K562 (cell line): ENCODE measurements around the gene FARP2. TPM values are rescaled to one million over a fixed set of nuclear protein-coding genes. Genes with fewer than 3 reads are reported as not detected.

Experiments
- ARID1B ChIP-seq: fragments of 450-650 bp; IDR thresholded peaks from 2 replicates; pipeline ENCODE4 v1.6.1; 2016; ENCODE audit warnings: antibody characterized with exemption, mild to moderate bottlenecking, inconsistent platforms
- BHLHE40 ChIP-seq: IDR thresholded peaks from 2 replicates; pipeline ENCODE4 v1.6.1; 2011; ENCODE audit warnings: low read length, improper control_type of control experiment
- CBFB ChIP-seq: sonication (generic); formaldehyde crosslinking; IDR thresholded peaks from 2 replicates; pipeline ENCODE4 v1.4.0; 2020; ENCODE audit warnings: mild to moderate bottlenecking, missing genetic modification reagents
- CCAR2 ChIP-seq: fragments of 200-400 bp; formaldehyde crosslinking; IDR thresholded peaks from 2 replicates; pipeline ENCODE4 v1.6.1; 2017; ENCODE audit warnings: mild to moderate bottlenecking, low read depth, low read length
- HMGN3 ChIP-seq: IDR thresholded peaks from 2 replicates; pipeline ENCODE4 v1.6.1; 2011; ENCODE audit warnings: borderline replicate concordance, low read depth, mild to moderate bottlenecking, mixed read lengths, low read length; ENCODE audit not compliant: insufficient read length; ENCODE audit errors: extremely low read depth
- KLF6 ChIP-seq: fragments of 250-450 bp; sonication (Bioruptor Pico); IDR thresholded peaks from 2 replicates; pipeline ENCODE4 v1.4.0; 2020; ENCODE audit warnings: mild to moderate bottlenecking, moderate library complexity, borderline replicate concordance
- MCM5 ChIP-seq: fragments of 450-650 bp; IDR thresholded peaks from 2 replicates; pipeline ENCODE4 v1.6.1; 2016; ENCODE audit warnings: low read depth
- MEF2D ChIP-seq: conservative IDR thresholded peaks from 2 replicates; pipeline ENCODE4 v1.6.1; 2016; ENCODE audit warnings: low read depth, missing genetic modification characterization, missing compliant biosample characterization
- MTF1 ChIP-seq: fragments of 250-450 bp; sonication (Bioruptor Pico); IDR thresholded peaks from 2 replicates; pipeline ENCODE4 v1.9.0; 2021; ENCODE audit warnings: moderate library complexity, mild to moderate bottlenecking, inconsistent platforms, borderline replicate concordance
- MYBL2 ChIP-seq, 2 experiments: fragments of 450-650 bp in 1 of 2; sonication (generic) in 1 of 2; formaldehyde crosslinking in 1 of 2; IDR thresholded peaks; 2 replicates each; pipeline versions ENCODE4 v1.6.1 to v1.8.1; 2017 to 2022; ENCODE audit warnings: borderline replicate concordance in 1 of 2, inconsistent platforms in 1 of 2, low read depth in 1 of 2, mild to moderate bottlenecking in 1 of 2, missing genetic modification reagents in 1 of 2, moderate library complexity in 1 of 2
- NCOA1 ChIP-seq: fragments of 450-650 bp; IDR thresholded peaks from 2 replicates; pipeline ENCODE4 v1.6.1; 2016; ENCODE audit warnings: low read depth
- PRPF4 ChIP-seq: fragments of 200-400 bp; formaldehyde crosslinking; IDR thresholded peaks from one replicate; pipeline ENCODE4 v1.6.1; 2017; ENCODE audit warnings: low read length, low read depth, mild to moderate bottlenecking; ENCODE audit not compliant: insufficient read depth, poor library complexity, severe bottlenecking
- RNF2 ChIP-seq: sonication (generic); IDR thresholded peaks from 2 replicates; pipeline ENCODE4 v1.6.1; 2016
- SUPT5H ChIP-seq: fragments of 450-650 bp; IDR thresholded peaks from 2 replicates; pipeline ENCODE4 v1.6.1; 2016
- XRCC5 ChIP-seq: fragments of 200-400 bp; formaldehyde crosslinking; IDR thresholded peaks from 2 replicates; pipeline ENCODE4 v1.6.1; 2017; ENCODE audit warnings: low read depth, mild to moderate bottlenecking, low read length
- ZFP36 ChIP-seq: fragments of 150-350 bp; IDR thresholded peaks from 2 replicates; pipeline ENCODE4 v1.6.1; 2018; ENCODE audit warnings: low read length, low read depth; ENCODE audit not compliant: partially characterized antibody
- ZNF184 ChIP-seq: sonication (generic); formaldehyde crosslinking; IDR thresholded peaks from 2 replicates; pipeline ENCODE4 v1.5.0; 2020; ENCODE audit warnings: missing genetic modification reagents
- ZNF407 ChIP-seq: fragments of 450-650 bp; IDR thresholded peaks from 2 replicates; pipeline ENCODE4 v1.6.1; 2016; ENCODE audit warnings: low read depth
- polyA plus RNA-seq, 8 experiments: library from polyadenylated mRNA; depleted of rRNA in 4 of 8; stranded (reverse) in 5 of 8; unstranded in 3 of 8; fragments of >200 nt; fragmentation: Nextera tagmentation in 2 of 8; fragmentation: Illumina TruSeq in 1 of 8; extraction: Ambion mirVana in 2 of 8; extraction: Trizol in 1 of 8; gene quantifications; 2 replicates each; pipeline versions ENCODE4 v1.2.1 to v1.2.3, GENCODE V29; 2011 to 2014; ENCODE audit warnings: inconsistent platforms in 1 of 8, missing spikeins in 1 of 8
- total RNA-seq, 7 experiments: library from RNA; depleted of rRNA in 6 of 7; stranded (reverse); fragments of >200 nt in 6 of 7; fragmentation: Illumina TruSeq in 2 of 7; extraction: Trizol in 2 of 7; gene quantifications; 2 replicates each; pipeline versions ENCODE4 v1.2.1 to v1.2.3, GENCODE V29; 2011 to 2021; ENCODE audit warnings: low replicate concordance in 1 of 7
- TF ChIP-seq, protein P1 (sequence below): sonication (generic); formaldehyde crosslinking; IDR thresholded peaks from 2 replicates; pipeline ENCODE4 v1.8.0; 2023; ENCODE audit warnings: mild to moderate bottlenecking, missing genetic modification reagents
- TF ChIP-seq, protein P2 (sequence below): fragments of 450-650 bp; formaldehyde crosslinking; IDR thresholded peaks from 2 replicates; pipeline ENCODE4 v1.4.0; 2020; ENCODE audit warnings: mild to moderate bottlenecking, moderate library complexity

Gene FARP2
- total and polyA plus RNA-seq, 9 of the 15 experiments (the other 6 are each of a cell fraction or from before 2014, with no cell fraction given): 4.1 to 38.1 (median 21.1) TPM

DNA sequence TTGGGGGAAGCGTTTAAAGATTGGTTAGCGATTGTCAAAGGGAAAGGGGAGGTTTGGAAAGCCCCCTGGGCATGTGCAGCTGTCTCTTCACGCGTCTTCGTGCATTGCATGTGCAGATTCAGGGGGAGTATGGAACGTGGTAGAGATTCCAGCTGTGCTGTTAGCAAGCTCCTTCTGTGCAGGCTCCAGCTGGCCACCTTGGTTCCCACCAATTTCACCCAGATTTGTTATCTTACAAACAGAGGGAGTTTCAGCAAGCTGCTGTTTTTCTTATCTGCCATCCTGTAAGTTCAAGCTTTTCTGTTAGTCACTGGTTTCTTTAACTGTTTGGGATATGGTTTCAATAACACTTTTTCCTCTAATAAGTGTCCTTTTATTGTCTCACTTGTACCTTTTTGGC, 30.4 kb downstream of the FARP2 start (continued):
- TF ChIP-seq ZNF407 (no peak), SUPT5H (no peak), ZFP36 (no peak), MTF1 (no peak), XRCC5 (no peak), MYBL2 (IDR thresholded peaks at IDR 0.05; ENCODE audit: low read depth) (no peak), MYBL2 (CRISPR knock-in tag; IDR thresholded peaks at IDR 0.05; ENCODE audit: borderline replicate concordance) (no peak), MCM5 (no peak), RNF2 (0 out of 2 replicates have a peak, but pooled peaks have one; percentile 22), KLF6 (CRISPR knock-in tag) (no peak), CBFB (CRISPR knock-in tag) (no peak), MEF2D (no peak), ARID1B (peak; percentile 60), PRPF4 (no peak), NCOA1 (no peak), BHLHE40 (peak; percentile 45), ZNF184 (CRISPR knock-in tag) (no peak), CCAR2 (no peak), HMGN3 (no peak)
- TF ChIP-seq, protein P1, sequence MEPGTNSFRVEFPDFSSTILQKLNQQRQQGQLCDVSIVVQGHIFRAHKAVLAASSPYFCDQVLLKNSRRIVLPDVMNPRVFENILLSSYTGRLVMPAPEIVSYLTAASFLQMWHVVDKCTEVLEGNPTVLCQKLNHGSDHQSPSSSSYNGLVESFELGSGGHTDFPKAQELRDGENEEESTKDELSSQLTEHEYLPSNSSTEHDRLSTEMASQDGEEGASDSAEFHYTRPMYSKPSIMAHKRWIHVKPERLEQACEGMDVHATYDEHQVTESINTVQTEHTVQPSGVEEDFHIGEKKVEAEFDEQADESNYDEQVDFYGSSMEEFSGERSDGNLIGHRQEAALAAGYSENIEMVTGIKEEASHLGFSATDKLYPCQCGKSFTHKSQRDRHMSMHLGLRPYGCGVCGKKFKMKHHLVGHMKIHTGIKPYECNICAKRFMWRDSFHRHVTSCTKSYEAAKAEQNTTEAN (CRISPR knock-in tag): no peak
- TF ChIP-seq, protein P2, sequence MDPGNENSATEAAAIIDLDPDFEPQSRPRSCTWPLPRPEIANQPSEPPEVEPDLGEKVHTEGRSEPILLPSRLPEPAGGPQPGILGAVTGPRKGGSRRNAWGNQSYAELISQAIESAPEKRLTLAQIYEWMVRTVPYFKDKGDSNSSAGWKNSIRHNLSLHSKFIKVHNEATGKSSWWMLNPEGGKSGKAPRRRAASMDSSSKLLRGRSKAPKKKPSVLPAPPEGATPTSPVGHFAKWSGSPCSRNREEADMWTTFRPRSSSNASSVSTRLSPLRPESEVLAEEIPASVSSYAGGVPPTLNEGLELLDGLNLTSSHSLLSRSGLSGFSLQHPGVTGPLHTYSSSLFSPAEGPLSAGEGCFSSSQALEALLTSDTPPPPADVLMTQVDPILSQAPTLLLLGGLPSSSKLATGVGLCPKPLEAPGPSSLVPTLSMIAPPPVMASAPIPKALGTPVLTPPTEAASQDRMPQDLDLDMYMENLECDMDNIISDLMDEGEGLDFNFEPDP (CRISPR knock-in tag): no peak
